Activated naive CD4-positive, alpha-beta T cell treated with anti-CD3 and anti-CD28 coated beads for 36 hours (primary cell): ENCODE measurements around the gene RSRC1. TPM values are rescaled to one million over a fixed set of nuclear protein-coding genes. Genes with fewer than 3 reads are reported as not detected.
"Not testable (repeated sequence)": the region's sequence is repeated elsewhere in the genome, so short reads cannot be mapped to it uniquely, and the experiment has no call there.

Experiments used
- CTCF ChIA-PET: fragments of 350-600 bp; sonication (Branson Sonifier 250); formaldehyde crosslinking; loops from one replicate; lab custom pipeline; 2021; ENCODE audit warnings: antibody characterized with exemption; lab: Charles Lee
- DNase-seq: peaks from one replicate; pipeline ENCODE4 v3.0.0-alpha.2; 2020
- H3K27ac Mint-ChIP-seq: one replicate; pipeline ENCODE4 v1.8.0; 2021; ENCODE audit warnings: mild to moderate bottlenecking, mixed read lengths
- H3K27me3 Mint-ChIP-seq: one replicate; pipeline ENCODE4 v1.8.0; 2021; ENCODE audit warnings: low read depth, mixed read lengths
- H3K36me3 Mint-ChIP-seq: one replicate; pipeline ENCODE4 v1.8.0; 2021; ENCODE audit warnings: low read depth, mixed read lengths
- H3K4me1 Mint-ChIP-seq: one replicate; pipeline ENCODE4 v1.8.0; 2021; ENCODE audit warnings: low read depth, mixed read lengths
- H3K4me3 Mint-ChIP-seq: one replicate; pipeline ENCODE4 v1.8.0; 2021; ENCODE audit warnings: mild to moderate bottlenecking, moderate library complexity, mixed read lengths
- H3K9me3 Mint-ChIP-seq: one replicate; pipeline ENCODE4 v1.8.0; 2021; ENCODE audit warnings: mixed read lengths
- intact Hi-C: fragments of 100-400 bp; cut with micrococcal nuclease; formaldehyde crosslinking; loops from one replicate; pipeline ENCODE4 v1.15.1; 2023
- total RNA-seq, 2 experiments: library from RNA; stranded (reverse); gene quantifications; one replicate each; pipeline ENCODE4 v1.2.3, GENCODE V29; 2021

Gene RSRC1
- total RNA-seq, 2 experiments from 2014 or later: 48.4 to 50.1 TPM

DNA sequence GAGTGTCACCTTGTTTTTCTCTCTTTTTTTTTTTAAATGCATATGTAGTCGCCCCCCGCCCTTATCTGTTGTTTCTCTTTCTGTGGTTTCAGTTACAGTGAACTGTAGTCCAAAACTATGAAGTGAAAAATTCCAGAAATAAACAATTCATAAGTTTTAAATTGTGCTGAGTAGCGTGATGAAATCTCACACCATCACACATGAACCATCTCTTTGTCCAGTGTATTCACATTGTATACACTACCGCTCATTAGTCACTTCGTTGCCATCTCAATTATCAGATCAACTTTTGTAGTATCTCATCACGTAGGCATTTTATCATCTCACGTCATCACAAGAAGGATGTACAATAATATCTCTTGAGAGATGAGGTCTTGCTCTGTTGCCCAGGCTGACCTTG, 398.6 kb downstream of the RSRC1 start:
- H3K36me3 Mint-ChIP-seq: peaks cover 3% of the 10 kb centered on the region

DNA sequence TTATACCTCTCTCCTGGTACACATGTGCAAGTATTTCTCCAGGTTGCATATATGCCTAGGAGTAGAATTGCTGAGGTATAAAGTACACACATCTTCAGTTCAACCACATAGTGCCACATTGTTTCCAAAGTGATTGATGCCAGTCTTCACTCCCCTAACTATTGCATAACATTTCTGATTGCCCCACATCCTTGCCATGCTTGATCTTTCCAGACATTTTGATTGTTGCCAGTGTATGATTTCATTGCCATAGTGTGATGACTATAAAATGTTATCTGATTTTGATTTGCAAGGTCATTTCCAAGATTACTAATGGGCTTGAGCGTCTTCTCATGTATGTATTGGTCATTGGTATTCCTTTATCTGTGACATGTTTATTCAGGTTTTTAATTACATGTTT, 400.0 kb downstream of the RSRC1 start:
- H3K4me1 Mint-ChIP-seq: no peaks in the 10 kb centered on the region
- CTCF ChIA-PET: no interaction called here
- no peak for DNase-seq
- no peaks in the 10 kb centered on the region for H3K27me3 Mint-ChIP-seq
- peaks cover 8% of the 10 kb centered on the region for H3K36me3 Mint-ChIP-seq
- H3K27ac Mint-ChIP-seq: no peak overlapping the region
- no peak overlapping the region for H3K4me3 Mint-ChIP-seq
- intact Hi-C loops: no loop called here
- peaks cover 18% of the 10 kb centered on the region for H3K9me3 Mint-ChIP-seq

More for the DNA sequence above, 398.6 kb downstream of the RSRC1 start:
- intact Hi-C loops: no loop called here
- no peak overlapping the region for H3K4me3 Mint-ChIP-seq
- no peaks in the 10 kb centered on the region for H3K4me1 Mint-ChIP-seq
- no peaks in the 10 kb centered on the region for H3K27me3 Mint-ChIP-seq
- DNase-seq: no peak
- no peak overlapping the region for H3K27ac Mint-ChIP-seq
- H3K9me3 Mint-ChIP-seq: peaks cover 8% of the 10 kb centered on the region
- CTCF ChIA-PET: no interaction called here

DNA sequence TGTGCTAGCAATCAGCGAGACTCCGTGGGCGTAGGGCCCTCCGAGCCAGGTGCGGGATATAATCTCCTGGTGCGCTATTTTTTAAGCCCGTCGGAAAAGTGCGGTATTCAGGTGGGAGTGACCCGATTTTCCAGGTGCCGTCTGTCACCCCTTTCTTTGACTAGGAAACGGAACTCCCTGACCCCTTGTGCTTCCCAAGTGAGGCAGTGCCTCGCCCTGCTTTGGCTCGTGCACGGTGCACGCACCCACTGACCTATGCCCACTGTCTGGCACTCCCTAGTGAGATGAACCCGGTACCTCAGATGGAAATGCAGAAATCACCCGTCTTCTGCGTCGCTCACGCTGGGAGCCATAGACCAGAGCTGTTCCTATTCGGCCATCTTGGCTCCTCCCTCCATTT, 406.8 kb downstream of the RSRC1 start:
- peaks cover 17% of the 10 kb centered on the region for H3K9me3 Mint-ChIP-seq
- H3K36me3 Mint-ChIP-seq, intact Hi-C loops, DNase-seq, H3K4me3 Mint-ChIP-seq, CTCF ChIA-PET, H3K27me3 Mint-ChIP-seq, H3K4me1 Mint-ChIP-seq, H3K27ac Mint-ChIP-seq: not testable (repeated sequence)

DNA sequence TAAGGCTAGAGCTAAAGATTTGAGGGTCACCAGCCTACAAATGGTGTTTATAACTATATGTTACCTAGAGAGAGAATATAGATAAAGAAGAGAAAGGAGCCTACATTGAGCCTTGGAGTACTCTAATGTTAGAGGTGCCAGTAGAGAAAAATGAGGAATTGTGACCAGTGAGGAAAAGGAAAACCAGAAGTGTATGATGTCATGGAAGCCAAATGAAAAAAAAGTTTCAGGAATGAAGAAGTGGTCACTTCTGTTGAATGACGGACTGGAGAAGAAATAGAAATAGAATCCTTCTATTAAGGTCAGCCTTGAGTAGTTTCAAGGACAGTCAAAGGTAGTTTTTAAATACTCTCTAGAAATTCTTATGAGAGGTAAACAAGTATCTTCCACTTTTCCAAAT, 409.9 kb downstream of the RSRC1 start:
- CTCF ChIA-PET: no interaction called here
- DNase-seq: no peak
- no peak overlapping the region for H3K4me3 Mint-ChIP-seq
- H3K9me3 Mint-ChIP-seq: peaks cover 5% of the 10 kb centered on the region
- no peaks in the 10 kb centered on the region for H3K27me3 Mint-ChIP-seq
- peaks cover 1% of the 10 kb centered on the region for H3K36me3 Mint-ChIP-seq
- intact Hi-C loops: no loop called here
- H3K27ac Mint-ChIP-seq: no peak overlapping the region
- H3K4me1 Mint-ChIP-seq: no peaks in the 10 kb centered on the region

DNA sequence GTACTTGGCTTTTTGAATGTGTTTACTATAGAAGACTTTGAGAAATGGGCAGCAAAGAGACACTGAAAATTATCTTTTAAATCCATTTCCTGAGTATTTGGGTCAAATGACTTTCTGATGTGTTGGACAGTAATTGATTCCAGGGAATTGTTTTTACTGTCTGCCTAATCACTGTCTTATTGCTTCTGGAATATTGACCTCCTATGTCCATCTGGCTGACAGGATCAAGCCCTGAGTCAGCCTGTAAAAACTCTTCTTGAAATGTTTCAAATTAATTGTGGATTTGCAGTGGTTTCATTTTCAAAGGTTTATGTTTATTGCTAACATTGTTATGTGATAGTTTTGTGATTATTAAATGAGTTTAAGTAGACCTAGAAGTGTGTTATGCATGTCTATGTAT, 410.5 kb downstream of the RSRC1 start:
- H3K4me1 Mint-ChIP-seq: no peaks in the 10 kb centered on the region
- H3K36me3 Mint-ChIP-seq: no peaks in the 10 kb centered on the region
- peaks cover 2% of the 10 kb centered on the region for H3K9me3 Mint-ChIP-seq
- H3K4me3 Mint-ChIP-seq: no peak overlapping the region
- CTCF ChIA-PET: no interaction called here
- no peak for DNase-seq
- intact Hi-C loops: no loop called here
- H3K27ac Mint-ChIP-seq: no peak overlapping the region
- H3K27me3 Mint-ChIP-seq: no peaks in the 10 kb centered on the region

DNA sequence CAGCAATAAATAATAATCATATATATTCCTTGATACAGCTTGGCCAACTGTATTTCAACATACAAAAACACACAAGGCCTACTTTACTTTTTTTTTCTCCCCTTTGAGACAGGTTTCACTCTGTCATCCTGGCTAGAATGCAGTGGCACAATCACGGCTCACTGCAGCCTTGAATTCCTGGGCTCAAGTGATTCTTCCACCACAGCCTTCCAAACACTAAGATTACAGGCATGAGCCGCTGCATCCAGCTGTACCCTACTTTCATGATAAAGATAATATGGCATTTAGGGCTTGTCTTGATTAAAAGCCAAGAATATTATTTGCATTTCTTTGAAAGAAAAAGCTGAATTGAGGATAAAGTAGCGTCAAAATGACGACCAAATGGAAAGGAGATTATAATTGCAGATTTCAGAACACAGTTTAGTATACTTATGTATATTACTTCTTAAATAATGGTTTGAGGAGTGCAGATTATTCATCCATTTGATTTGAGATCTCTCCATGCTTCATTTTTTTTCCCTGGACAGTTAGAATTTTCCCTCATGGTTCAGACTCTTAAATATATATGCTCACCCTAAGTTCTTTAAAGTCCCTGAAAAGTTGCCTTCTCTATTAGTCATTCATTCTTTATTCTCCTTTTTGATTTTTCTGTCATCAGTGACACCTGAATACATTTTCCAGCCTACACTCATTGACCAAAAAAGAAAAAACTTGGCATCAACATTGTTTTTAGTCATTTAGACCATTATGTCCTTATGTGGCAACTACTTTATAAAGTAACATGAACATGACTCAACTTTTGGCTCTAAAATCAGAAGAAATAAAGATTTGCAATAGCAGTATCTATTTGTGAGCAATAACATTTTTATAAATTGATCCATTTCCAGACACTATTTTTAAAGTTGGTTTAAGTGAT, 412.6 kb downstream of the RSRC1 start:
- H3K4me1 Mint-ChIP-seq: no peaks in the 10 kb centered on the region
- H3K27me3 Mint-ChIP-seq: no peaks in the 10 kb centered on the region
- no peak overlapping the region for H3K27ac Mint-ChIP-seq
- H3K36me3 Mint-ChIP-seq: no peaks in the 10 kb centered on the region
- H3K4me3 Mint-ChIP-seq: no peak overlapping the region
- CTCF ChIA-PET: no interaction called here
- intact Hi-C loops: no loop called here
- H3K9me3 Mint-ChIP-seq: no peaks in the 10 kb centered on the region
- no peak for DNase-seq

DNA sequence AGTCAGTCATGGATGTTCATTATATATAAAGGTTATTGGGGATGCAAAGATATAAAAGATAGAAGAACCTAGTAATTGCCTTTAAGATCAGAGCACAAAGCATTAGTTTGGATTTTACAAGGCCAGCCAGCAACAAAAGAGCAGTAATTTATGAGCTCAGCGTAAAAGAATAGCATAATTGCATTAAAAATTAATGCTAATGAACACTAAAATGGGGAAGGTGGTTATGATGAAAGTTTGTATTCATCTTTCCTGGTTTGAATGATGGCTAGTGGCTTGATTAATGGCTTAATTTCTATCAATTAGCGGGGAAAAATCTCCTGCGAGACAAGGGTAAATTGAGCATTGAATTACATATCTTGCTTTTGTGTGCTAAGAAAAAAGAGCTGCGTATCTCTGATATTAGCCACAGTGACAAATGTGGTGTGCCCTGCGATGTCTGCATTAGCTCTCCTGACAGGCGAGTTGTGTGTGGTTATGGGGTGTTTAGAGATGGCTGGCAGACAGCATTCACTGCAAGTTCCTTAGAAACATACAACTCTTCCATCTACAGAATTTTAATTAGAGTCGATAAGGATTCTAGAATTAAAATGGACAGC, 418.3 kb downstream of the RSRC1 start:
- H3K4me3 Mint-ChIP-seq: no peak overlapping the region
- H3K4me1 Mint-ChIP-seq: no peaks in the 10 kb centered on the region
- no peaks in the 10 kb centered on the region for H3K9me3 Mint-ChIP-seq
- DNase-seq: no peak
- intact Hi-C loops: no loop called here
- CTCF ChIA-PET: no interaction called here
- no peaks in the 10 kb centered on the region for H3K36me3 Mint-ChIP-seq
- no peaks in the 10 kb centered on the region for H3K27me3 Mint-ChIP-seq
- no peak overlapping the region for H3K27ac Mint-ChIP-seq

DNA sequence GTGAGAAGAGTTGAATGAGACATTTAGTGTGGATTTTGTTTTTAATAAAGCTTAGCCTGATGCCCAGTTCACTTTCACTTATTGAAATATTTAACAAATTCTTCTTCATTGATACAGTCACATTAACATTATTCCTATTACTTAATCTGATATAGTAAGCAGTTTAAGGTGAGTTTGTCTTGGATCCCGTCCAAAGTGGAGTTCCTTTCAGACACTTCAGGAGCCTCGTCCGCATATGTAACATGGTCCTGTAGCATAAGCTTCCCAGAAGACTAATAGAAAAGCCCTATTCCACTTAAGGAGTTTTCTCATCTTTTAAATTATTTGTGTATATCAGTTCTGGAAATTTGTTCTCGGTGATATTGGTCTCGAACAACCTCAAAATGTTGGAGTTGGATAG, 421.4 kb downstream of the RSRC1 start:
- no peaks in the 10 kb centered on the region for H3K4me1 Mint-ChIP-seq
- no peaks in the 10 kb centered on the region for H3K36me3 Mint-ChIP-seq
- CTCF ChIA-PET: interaction anchor here (0.6 to 1.0 kb wide), 2 partner anchors 43 to 887 kb away, joined by 3 to 5 read pairs; no protein-coding TSS in a partner anchor
- H3K27ac Mint-ChIP-seq: no peak overlapping the region
- H3K27me3 Mint-ChIP-seq: no peaks in the 10 kb centered on the region
- no peaks in the 10 kb centered on the region for H3K9me3 Mint-ChIP-seq
- intact Hi-C loops: loop anchor here (5.0 kb wide), 2 partner anchors 419 to 664 kb away; partner anchors contain the start of gene RSRC1
- no peak for DNase-seq
- H3K4me3 Mint-ChIP-seq: no peak overlapping the region

DNA sequence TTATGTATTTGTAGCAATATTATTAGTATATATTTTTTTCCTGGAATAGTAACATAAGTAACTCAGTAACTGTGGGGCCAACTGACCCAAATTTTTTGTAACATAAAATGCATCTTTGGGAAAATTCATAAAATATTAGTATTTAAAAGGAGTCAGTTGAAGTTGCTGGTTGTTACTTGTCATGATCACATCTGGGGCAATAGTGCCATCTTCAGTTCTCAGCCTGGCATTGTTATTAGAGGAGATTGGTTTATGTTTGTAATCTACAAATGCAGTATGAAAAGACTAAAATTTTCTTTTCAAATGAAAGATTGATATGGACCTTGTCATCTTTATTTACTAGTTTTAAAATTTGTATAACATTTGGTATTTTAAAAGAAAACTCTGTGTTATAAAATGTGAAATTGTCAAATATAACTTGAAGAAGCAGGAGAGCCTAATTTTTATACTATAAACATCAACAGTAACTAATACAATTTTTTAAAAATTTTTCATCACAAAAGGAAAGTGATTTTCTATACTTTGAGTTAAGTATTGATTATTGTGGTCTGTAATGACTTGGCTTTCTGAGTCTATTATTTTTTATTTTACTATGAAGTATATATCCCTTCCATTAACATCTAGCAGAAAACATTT, 422.3 kb downstream of the RSRC1 start:
- Mint-ChIP-seq H3K36me3 (no peaks in the 10 kb centered on the region), H3K4me3 (no peak overlapping the region), H3K27ac (no peak overlapping the region), H3K4me1 (no peaks in the 10 kb centered on the region), H3K27me3 (no peaks in the 10 kb centered on the region), H3K9me3 (no peaks in the 10 kb centered on the region)
- CTCF ChIA-PET: interaction anchor here (1.0 kb wide), 1 partner anchor 44 kb away, joined by 3 read pairs; no protein-coding TSS in a partner anchor
- intact Hi-C loops: loop anchor here (1.0 to 5.0 kb wide), 3 partner anchors 420 to 914 kb away; partner anchors contain the start of gene RSRC1
- DNase-seq: peak; percentile 18

DNA sequence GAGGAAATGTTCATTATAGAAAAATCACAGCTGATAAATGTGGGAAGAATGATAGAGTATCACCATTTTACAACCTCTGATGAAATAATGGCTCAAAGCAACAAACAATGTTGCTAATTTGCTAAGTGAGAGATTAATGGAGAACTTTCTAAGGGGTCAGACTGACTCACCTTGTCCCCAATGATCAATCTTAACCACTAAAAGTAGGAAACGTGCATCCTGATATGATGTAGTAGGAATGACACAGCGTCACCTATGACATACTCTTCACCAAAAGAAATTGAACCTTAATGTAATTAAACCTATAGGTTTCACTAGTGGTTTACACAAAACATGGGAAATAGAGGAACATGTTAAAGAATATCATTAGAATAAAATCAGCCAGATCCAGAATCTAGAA, 426.0 kb downstream of the RSRC1 start:
- Mint-ChIP-seq H3K9me3 (no peaks in the 10 kb centered on the region), H3K4me3 (no peak overlapping the region), H3K27me3 (no peaks in the 10 kb centered on the region), H3K36me3 (no peaks in the 10 kb centered on the region), H3K4me1 (no peaks in the 10 kb centered on the region), H3K27ac (no peak overlapping the region)
- DNase-seq: no peak
- intact Hi-C loops: loop anchor here (5.0 kb wide), 1 partner anchor 191 kb away; no protein-coding TSS in a partner anchor
- CTCF ChIA-PET: no interaction called here

DNA sequence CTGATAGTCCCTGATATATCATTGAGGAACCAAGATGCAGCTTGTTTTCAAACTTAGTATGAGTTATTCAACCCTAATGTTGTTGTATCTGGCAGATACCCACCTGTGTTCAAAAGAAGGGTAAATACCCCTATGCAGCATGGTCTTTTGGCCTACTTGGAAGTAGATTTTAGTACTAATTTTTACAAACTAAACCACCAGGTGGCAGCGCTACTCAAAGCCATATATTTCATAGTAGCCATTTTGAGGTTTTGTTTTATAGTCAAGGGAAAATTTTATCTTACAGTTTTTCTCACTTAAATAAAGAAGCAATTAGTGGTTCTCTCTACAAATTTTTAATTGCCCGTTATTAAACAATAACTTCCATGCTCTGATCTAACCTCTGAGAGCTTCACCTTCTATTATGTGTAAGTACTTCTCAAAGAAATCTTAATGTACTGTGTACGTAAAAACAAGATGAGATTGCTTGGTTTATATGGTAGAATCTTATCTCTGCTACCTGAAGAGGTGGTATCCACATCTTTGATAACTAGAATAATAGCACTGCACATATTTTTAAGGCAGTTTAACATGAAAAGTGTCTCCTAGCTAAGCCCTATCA, 429.6 kb downstream of the RSRC1 start:
- Mint-ChIP-seq H3K9me3 (no peaks in the 10 kb centered on the region), H3K4me3 (no peak overlapping the region), H3K27ac (no peak overlapping the region), H3K4me1 (no peaks in the 10 kb centered on the region), H3K27me3 (no peaks in the 10 kb centered on the region), H3K36me3 (peaks cover 12% of the 10 kb centered on the region)
- intact Hi-C loops: loop anchor here (1.0 to 5.0 kb wide), 3 partner anchors 105 to 252 kb away; partner anchors contain the start of gene GFM1
- CTCF ChIA-PET: interaction anchor here (0.6 to 2.2 kb wide), 14 partner anchors 9 to 985 kb away, joined by 3 to 12 read pairs (median 4); partner anchors contain the start of gene GFM1
- DNase-seq: peak; percentile 63

DNA sequence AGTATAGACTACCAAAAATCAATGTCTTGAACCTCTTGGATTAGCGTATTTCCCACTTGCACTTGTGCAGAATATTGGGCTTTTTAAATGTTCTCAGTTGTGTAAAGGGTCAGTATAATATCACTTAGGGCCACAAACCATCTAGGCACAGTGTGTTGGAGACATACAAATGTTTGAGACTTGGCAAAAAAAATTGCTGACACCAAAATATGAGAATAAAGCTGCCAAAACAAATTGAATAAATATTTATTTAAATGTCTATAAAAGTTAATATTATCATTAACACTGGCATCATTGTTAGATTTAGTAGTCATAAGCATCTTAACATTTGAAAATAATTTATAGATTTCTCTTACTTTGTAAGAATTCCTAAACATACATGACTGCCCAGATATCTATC, 430.2 kb downstream of the RSRC1 start:
- intact Hi-C loops: no loop called here
- DNase-seq: no peak
- Mint-ChIP-seq H3K36me3 (peaks cover 12% of the 10 kb centered on the region), H3K27me3 (no peaks in the 10 kb centered on the region), H3K4me1 (no peaks in the 10 kb centered on the region), H3K4me3 (no peak overlapping the region), H3K27ac (no peak overlapping the region), H3K9me3 (no peaks in the 10 kb centered on the region)
- CTCF ChIA-PET: interaction anchor here (0.6 to 2.2 kb wide), 10 partner anchors 10 to 977 kb away, joined by 3 to 6 read pairs (median 4); partner anchors contain the start of gene GFM1
